ENCODE data around the gene NID1. TPM values are rescaled to one million over a fixed set of nuclear protein-coding genes. Genes with fewer than 3 reads are reported as not detected.
"Not testable (repeated sequence)": the region's sequence is repeated elsewhere in the genome, so short reads cannot be mapped to it uniquely, and the experiment has no call there.

Gene NID1
- total RNA-seq, 2 donors from 2014 or later, result 70.6 to 86.8 TPM

DNA sequence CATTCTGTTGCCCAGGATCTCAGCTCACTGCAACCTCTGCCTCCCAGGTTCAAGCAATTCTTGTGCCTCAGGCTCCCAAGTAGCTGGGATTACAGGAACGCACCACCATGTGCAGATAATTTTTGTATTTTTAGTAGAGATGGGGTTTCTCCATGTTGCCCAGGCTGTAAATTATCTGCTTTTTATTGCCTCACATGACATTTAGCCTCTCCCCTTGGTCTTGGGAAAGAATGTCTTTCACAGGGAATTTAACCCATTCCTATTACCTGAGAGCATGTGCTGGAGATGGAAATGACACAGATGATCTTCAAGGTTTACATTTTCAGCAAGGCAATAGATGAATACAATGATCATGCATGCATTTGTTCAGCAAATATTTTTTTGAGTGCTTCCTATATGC is 75.8 kb downstream of the NID1 start:
- ATAC-seq, result no peak
- DNase-seq, result no peak
- intact Hi-C loops (cut with DNase I), result no loop called here

DNA sequence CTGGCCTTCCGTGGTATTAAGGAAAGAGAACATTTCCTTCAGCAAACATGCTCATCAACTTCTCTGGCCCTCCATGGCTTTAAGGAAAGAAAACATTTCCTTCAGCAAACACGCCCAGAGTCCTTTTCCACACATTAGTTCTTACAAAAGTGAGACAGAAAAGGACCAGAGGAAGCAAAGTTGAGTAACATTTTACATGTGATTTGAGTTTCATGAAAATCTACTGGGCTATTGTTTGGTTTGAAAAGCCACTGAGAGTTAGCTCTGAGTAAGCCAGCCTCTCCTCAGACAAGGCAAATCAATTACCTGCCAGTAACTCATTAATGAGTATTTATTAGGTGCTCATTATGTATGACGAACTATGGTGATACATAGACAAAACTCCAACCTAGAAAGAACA is 78.0 kb downstream of the NID1 start:
- intact Hi-C loops (cut with DNase I), result no loop called here
- DNase-seq (no peak), ATAC-seq (peak in 1 of 2 donors; percentile 19)

DNA sequence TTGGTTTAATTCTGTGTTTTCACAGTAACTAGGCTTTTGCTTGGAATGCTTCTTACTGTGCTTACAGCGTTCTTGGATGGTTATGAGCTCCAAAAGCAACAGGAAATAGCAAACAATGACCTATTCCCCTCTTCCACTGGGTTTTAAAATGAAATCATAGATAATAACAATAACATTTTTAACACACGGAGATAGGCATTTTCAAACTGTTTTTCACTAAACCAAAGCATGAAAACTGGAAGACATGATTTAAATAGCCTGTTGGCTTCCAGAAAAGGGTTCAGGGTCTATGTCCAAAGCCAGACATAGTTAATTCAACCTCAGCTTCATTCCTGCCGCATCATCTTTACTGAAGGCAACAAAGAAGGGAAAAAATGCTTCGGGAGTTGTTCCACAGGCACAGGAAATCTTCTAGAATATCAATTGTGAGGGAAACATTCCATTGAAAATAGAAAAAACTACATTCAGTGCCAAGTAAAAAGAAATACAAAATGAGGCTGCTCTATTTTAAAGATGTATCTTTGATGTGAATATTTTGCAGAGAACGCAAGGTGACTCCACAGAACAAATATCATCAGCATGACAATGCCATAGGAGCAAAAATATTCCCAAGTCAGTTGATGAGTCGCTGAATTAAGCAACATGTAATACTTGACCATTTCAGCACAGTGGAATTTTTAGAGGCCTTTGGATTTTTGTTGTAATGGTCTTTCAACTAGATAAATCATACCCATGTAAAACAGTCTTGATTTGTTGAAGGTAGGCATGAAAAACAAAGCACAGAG is 80.7 kb downstream of the NID1 start:
- no peak for DNase-seq
- peak; percentile 60 to 67 for ATAC-seq
- intact Hi-C loops (cut with DNase I), result no loop called here

DNA sequence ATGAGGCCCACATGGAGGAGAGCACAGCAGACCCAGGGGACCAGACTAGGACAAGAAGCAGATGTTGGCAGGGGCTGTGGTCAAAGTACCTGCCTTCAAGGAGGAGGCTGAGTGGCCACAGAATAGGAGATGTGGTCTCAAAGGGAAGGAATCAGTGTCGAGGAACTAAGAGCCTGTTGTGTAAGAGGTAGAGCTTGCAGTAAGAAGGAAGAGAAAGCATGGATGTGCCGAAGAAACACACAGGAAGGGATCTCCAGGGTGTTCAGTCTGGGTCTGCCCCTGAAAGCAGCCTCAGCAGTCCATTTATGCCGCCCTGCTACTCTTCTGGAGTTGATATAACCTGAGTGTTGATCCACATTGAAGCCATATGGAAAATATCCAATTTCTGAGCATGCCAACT is 83.9 kb downstream of the NID1 start:
- intact Hi-C loops (cut with DNase I), result no loop called here
- no peak for DNase-seq
- ATAC-seq, result no peak

DNA sequence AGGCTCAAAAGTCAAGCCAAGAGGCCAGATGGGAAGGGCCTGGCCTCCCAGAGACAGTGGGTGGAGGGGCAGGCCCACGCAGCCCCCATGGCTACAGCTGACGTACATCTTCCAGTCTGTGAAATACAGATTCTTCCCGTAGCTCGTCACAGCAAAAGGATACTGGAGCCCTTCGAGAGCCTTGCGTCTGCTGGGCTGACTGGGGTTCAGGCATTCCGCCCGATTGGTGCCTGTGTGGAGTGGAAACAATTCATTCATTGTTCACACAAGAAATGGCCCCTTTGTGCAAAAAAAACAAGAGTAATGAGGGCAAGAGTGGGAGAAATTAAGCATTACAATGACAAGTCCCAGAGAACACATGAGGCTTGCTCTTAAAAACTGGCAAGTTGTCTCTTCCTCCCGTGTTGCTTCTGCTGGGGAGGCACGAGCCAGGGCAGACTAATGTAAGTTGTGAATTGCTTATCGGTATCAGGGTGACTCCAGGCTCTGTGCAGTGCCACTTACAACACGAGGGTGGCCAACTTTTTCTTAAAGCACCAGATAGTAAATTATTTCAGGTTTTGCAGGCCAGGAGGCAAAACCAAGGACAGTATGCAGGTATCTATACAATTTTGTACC is 85.1 kb downstream of the NID1 start:
- intact Hi-C loops (cut with DNase I), result no loop called here
- DNase-seq (no peak), ATAC-seq (peak in 1 of 2 donors; percentile 46)

DNA sequence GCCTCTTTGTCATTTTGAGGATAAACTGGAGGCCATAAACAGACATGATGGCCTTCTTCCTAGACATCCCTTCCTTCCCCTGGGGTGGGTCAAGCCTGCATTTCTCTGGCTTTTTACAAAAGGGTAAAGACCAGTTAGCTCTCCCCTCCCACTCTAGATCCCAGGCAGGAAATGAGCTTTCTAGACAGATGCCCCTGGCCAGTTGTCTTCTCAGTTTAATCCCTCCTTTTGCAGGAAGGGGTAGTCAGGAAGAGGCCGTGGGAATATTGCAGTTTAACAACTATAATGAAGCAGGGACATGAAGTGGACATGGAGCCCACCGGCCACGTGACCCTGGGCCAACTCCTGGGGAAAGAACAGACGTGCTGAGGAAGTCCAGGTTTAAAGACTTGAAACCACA is 85.7 kb downstream of the NID1 start:
- intact Hi-C loops (cut with DNase I), result no loop called here
- ATAC-seq, result no peak
- no peak for DNase-seq

DNA sequence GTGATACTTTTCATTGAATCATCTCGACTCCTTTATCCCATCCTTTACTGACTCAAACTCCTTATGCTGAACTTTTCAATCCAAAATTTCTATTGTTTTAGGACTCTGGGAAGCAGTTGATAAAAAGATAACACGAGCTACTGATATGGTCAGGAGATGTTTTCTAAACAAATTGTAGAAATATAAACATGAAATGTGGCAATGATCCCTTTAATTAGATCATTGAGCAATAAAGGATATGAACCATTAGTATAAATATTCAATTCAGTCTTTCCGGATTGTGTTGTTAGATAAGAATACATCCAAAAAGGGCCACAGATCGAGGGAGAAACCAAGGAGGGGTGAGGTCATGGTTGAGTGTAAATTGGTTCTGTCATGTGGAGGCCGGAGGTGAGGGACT is 88.4 kb downstream of the NID1 start:
- DNase-seq (no peak), ATAC-seq (no peak)
- intact Hi-C loops (cut with DNase I), result no loop called here

DNA sequence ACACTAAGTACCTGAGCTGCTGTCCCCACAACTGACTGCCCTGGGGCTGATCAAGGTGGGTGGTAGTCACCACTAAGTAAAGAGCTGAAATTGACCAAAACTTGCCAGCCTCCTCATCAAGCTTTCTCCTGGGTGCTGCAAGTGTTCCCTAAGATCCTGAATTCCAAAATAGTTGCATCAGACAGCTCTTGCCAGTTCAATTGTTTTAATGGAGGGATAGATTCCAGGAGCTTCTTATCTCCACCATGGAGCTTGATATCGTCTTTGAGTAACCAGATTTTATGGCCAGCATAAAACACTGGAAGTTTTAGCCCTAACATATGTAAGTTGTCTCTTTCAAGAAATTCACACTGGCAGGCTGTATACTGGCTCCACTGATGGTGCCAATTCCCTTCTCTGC is 90.3 kb downstream of the NID1 start:
- ATAC-seq, result no peak
- intact Hi-C loops (cut with DNase I), result loop anchor here in 1 of 2 donors (5.0 kb wide), 2 partner anchors 107 to 462 kb away; partner anchors contain the start of gene LYST

DNA sequence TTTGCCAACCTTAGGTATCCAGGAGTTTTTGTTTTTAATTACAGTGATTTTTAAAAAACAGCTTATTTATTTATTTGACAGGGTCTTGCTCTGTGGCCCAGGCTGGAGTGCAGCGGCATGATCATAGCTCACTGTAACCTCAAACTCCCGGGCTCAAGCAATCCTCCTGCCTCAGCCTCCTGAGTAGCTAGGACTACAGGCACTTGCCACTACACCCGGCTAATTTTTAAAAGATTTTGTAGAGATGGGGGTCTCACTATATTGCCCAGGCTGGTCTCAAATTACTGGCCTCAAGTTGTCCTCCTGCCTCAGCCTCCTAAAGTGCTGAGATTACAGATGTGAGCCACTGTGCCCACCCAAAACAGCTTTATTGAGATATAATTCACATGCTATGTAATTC is 92.2 kb downstream of the NID1 start:
- intact Hi-C loops (cut with DNase I), result loop anchor here in 1 of 2 donors (5.0 kb wide), 2 partner anchors 105 to 460 kb away; partner anchors contain the start of gene LYST
- not testable (repeated sequence) for DNase-seq
- peak in 1 of 2 donors; percentile 27 for ATAC-seq

More for the DNA sequence above, 90.3 kb downstream of the NID1 start:
- DNase-seq, result no peak

DNA sequence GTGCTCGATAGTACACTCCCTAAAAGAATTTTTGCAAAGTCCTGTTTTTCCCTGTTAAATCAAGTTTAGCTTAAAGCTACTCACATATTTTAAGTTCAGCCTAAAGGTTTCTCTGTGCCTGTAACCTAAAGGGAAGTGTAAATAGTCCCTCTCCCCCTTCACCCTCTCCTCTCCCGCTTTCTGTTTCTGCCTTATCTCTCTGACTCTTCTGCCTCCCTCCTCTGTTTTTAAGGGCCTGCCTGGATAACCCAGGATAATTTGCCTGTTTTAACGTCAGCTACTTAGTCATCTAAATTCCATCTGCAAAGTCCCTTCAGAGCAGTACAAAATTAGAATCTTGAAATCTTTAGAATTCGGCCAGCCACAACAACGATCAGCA is 92.6 kb downstream of the NID1 start:
- intact Hi-C loops (cut with DNase I), result loop anchor here in 1 of 2 donors (5.0 kb wide), 2 partner anchors 105 to 460 kb away; partner anchors contain the start of gene LYST
- DNase-seq, result no peak
- ATAC-seq, result peak; percentile 56 to 88

DNA sequence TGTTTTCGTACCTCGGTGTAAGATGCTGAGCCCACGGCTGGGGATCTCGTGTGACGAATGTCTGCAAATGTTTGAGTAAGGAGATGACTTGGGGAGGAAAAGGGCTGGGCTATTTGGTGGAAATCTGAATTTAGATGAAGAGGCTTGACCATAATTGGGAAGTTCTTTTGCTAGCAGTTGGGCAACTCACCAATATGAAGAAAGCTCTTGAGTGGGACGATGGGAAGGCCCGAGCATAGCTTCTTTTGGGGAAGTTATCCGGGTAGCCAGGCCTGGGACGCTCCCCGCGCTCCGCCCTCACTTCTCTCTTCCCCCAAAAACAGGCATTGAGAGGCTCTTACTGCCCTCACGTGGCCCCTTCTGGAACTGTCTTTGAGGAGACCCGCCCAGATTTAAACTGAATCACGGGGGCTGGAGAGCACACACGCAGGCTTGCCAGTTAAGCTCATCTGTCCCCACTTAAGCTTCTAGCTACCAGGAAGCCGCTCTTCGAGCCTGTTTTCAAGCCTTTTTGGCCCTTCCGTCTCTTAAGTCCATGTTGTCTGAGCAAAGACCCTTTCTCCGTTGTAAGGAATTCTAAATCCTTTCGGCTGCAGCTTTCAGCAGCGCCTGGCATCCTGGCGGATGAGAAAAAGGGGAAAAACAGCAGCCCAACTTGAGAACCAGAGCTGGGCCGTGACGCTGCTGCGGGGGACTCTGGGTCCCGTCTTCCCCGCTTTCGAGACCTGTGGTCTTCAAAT is 93.1 kb downstream of the NID1 start:
- peak; percentile 93 for DNase-seq
- ATAC-seq, result peak; percentile 94 to 97
- intact Hi-C loops (cut with DNase I), result loop anchor here in 1 of 2 donors (5.0 kb wide), 2 partner anchors 104 to 459 kb away; partner anchors contain the start of gene LYST

DNA sequence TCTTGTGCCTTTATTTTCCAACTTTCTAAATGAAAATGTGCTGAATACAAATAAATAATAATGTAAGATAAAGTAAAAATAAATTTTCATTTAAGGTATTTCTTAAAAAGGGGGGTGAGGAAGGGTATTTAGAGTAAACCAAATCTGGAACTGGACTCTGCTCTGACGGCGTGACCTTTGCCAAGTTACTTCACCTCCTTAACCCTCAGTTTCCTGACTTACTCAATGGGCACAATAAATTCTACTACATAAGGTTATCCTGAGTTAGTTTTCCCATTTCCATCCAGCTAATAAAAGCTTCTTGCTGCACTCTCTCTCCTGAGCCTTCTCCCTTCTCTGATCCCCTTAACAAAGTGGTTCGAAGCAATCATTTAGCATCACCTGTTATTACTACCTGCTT is 93.9 kb downstream of the NID1 start:
- intact Hi-C loops (cut with DNase I), result loop anchor here in 1 of 2 donors (5.0 kb wide), 2 partner anchors 104 to 459 kb away; partner anchors contain the start of gene LYST
- DNase-seq (no peak), ATAC-seq (no peak)

DNA sequence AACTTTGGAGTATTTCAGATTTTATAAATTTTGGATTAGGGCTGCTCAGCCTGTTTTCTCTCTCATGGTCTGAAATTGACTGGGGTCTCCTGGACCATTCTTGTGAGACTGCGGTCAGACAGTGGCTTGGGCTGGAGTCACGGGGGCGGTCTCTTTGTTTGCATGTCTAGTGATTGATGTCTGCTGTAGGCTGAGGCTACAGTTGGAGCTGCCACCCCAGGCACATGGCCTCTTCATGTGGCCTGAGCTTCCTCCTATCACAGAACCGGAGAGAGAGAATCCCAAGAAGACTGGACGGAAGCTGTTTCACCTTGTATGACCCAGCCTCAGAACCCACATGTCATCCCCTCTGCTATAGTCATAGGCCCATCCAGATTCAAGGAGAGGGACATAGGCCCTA is 96.1 kb downstream of the NID1 start:
- intact Hi-C loops (cut with DNase I), result no loop called here
- ATAC-seq (no peak), DNase-seq (no peak)

DNA sequence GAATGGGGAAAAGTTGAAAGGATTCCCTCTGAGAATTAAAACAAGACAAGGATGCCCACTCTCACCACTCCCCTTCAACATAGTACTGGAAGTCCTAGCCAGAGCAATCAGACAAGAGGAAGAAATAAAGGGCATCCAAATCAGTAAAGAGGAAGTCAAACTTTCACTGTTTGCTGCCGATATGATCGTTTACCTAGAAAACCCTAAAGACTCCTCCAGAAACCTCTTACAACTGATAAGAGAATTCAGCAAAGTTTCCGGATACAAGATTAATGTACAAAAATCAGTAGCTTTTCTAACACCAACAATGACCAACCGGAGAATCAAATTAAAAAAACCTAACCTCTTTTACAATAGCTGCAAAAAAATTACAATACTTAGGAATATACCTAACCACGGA is 98.8 kb downstream of the NID1 start:
- intact Hi-C loops (cut with DNase I); ATAC-seq; DNase-seq: not testable (repeated sequence)

DNA sequence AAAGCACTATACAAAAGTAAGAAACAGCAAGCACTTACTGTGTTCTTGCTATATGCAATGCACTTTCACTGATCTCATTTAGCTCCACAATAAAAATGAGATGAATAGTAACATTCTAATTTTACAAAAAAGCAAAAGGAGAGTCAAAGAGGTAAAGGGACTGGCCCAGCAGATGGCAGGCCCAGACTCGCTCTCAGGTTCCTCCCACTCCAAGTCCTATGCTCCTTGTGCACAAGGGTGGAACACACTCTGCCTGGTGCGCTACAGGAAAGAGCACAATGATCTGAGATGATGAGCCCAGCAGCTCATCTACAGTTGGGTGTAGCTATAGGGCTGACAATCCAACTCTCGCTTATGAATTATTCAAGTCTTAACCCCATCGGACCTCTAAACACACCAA is 104.1 kb downstream of the NID1 start:
- no peak for ATAC-seq

DNA sequence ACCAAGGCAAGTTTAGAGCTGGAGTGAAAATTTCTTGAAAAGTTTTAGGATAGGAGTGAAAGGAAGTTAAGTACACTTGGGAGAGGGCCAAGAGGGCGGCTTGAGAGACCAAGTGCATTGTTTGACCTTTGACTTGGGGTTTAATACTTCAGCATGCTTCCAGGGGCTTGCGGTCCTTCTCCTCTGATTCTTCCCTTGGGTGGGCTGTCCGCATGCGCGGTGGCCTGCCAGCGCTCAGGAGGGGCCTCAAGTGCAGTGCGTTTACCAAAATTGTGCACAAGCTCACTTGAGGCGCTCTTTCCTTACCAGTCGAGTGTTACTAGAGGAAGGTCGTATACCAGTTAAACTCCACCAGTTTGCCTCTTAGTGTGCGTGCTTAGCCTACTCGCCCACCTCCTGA is 106.9 kb downstream of the NID1 start:
- DNase-seq (no peak), ATAC-seq (no peak)
- intact Hi-C loops (cut with DNase I), result no loop called here

More for the DNA sequence above, 104.1 kb downstream of the NID1 start:
- intact Hi-C loops (cut with DNase I), result no loop called here
- DNase-seq, result no peak

DNA sequence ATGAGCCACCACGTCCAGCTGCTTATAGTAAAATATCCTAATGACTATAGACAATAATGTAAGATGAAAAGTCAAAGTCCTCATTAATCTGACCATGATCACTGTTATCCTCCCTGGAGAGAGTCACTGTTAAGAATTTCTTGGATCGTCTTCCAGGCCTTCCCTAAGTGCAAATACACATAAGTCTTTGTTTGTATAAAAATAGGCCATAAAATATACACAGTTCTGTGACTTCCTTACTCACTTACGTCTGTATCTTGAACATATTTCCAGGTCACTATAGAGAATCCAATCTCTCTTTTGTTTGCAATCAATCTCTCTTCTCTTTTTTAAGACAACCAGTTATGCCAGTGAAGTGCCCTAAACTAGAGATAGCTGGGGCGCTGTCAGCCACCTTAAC is 109.1 kb downstream of the NID1 start:
- intact Hi-C loops (cut with DNase I), result no loop called here
- no peak for DNase-seq

DNA sequence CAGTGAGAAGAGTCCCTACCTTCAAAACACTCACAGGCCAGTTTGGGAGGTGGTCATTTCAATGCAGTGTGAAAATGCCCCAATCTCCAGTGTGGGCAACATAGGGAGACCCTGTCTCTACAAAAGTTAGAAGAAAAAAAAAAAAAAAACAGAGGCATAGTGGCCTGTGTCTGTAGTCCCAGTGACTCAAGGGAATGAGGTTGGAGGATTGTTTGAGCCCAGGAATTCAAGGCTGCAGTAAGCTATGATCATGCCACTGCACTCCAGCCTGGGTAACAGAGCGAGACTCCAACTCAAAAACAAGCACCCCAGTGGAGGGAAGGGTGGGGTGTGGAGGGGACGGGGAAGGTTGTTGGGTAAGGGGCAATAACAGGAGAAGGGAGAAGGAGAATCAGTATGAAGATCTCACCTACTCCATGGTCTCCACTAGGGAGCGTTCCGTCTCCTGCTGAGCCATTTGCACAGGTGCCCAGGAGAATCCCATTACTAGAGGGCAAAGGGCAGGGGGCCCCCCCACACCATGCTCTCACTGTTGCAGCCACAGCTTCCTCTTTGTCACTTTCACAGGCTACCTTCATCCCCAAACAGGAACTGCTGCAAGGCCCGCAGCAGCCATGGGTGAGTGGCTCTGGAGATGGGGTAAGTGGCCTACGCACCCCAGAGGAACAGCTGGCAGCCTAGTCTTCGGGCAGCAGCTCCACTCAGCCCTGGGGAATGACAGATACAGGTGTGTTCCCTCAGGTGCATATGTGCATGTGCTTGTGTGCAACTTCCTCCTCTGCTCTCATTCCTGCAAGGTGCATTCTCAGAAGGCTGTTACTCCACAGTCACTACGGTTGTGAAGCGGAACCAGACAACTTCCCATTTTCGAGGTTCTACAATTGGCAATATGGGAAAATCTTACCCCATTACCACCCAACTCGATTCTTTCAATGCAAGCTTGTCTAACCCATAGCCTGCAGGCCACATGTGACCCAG is 110.3 kb downstream of the NID1 start:
- ATAC-seq, result peak in 1 of 2 donors; percentile 75
- peak; percentile 34 for DNase-seq
- intact Hi-C loops (cut with DNase I), result no loop called here

More for the DNA sequence above, 109.1 kb downstream of the NID1 start:
- no peak for ATAC-seq

DNA sequence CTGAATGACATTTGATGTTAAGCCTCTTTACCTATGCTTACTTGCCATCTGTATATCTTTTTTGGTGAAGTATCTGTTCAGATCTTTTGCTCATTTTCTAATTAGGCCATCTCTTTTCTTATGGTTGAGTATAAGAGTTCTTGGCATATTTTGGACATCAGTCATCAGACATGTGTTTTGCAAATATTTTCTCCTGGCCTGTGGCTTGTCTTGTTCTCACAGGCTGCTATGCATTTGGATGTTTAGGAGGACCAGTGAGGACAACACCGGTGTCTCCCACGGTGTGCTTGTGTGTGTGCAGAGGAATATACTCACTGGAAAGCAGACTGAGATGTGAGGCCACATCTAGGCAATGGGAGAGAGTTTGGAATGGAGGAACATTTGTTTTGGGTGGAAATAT is 111.1 kb downstream of the NID1 start:
- intact Hi-C loops (cut with DNase I), result no loop called here
- ATAC-seq, result no peak
- DNase-seq, result no peak

Data from left cardiac atrium (tissue), 4 donors.